Stimulated activated CD4-positive, alpha-beta T cell treated with anti-CD3 and anti-CD28 coated beads, Interleukin-15, amount 100 ng/mL, for 1 hour (primary cell): ENCODE results near the gene STK32C.
"Not testable (repeated sequence)": the region's sequence is repeated elsewhere in the genome, so short reads cannot be mapped to it uniquely, and the experiment has no call there.

Experiments
- DNase-seq, 2 donors: peaks; one replicate each; pipeline ENCODE4 v3.0.0-alpha.2; 2020; ENCODE audit warnings: low read depth in 1 of 2, low spot score in 1 of 2

The STK32C gene

DNA sequence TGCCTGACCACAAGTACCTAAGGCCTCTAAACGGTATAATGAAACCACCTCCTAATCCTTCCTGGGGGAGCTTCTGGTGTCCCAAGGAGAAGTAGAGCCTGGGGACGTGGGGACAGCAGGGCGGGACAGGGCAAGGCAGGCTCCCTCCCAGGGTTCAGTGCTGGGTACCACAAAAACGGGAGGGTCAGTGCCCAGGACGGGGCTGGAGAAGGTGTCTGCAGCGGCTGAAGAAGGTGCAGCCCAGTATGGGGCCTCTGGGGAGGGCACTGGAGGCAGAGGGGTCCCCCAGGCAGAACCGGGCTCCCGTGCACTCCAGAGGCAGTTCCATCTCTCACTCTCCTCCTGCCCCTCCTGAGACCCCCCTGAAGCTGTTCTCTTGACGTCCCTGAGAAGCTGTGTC, 74.8 kb downstream of the STK32C start:
- DNase-seq: no peak

DNA sequence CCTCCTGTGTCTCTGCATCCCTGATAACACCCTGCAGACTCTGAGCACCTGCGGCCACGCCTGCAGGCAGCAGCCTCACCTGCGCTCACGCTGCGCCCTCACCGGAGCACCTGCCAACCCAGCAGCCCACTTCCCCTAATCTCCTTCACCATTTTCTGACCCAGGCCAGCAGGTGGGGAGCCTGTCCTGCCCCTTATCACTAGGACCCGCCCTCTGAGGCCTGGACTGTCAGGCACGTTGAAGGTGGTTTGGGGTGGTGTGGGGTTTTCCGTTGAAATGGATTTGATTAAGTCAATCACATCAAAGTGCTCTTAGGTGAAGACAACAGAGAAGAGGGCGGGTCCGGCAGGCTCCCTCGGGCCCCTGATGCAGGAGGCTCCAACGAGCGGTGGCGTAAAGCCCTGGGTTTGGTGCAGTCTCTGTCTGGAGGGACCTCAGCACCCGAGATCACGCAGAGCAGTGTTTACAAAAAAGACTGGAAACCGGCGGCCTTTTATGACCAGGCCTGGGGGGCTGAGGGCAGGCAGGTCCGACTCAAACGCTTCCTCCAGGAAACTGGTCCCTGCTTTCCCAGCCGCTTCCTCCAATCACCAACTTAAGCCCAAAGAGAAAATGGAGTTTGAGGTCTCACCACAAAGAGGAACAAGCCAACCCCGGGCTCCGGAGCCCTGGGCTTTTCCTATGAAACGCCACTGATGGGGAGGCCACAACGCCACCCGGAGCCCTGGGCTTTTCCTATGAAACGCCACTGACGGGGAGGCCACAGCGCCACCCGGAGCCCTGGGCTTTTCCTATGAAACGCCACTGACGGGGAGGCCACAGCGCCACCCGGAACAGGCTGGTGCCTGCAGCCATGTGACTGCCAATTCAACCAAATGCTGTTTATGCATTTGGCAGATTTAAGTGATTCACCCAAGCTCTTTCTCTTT, 75.5 kb downstream of the STK32C start:
- DNase-seq: peak in 1 of 2 donors; percentile 5

DNA sequence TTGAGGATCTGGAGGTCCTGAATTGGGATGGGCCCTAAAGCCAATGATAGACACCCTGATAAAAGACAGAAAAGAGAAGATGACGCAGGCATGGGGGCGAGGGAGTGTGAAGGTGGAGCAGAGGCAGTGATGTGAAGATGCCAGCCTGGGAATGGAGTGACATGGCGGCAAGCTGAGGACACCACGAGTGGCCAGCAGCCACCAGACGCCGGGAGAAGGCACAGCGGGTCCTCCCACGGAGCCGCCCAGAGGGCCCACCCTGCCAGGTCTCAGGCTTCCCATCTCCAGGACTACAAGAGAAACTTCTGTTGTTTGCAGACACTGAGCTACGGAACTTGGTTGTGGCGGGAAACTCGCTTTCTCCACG, 76.1 kb downstream of the STK32C start:
- DNase-seq: no peak

DNA sequence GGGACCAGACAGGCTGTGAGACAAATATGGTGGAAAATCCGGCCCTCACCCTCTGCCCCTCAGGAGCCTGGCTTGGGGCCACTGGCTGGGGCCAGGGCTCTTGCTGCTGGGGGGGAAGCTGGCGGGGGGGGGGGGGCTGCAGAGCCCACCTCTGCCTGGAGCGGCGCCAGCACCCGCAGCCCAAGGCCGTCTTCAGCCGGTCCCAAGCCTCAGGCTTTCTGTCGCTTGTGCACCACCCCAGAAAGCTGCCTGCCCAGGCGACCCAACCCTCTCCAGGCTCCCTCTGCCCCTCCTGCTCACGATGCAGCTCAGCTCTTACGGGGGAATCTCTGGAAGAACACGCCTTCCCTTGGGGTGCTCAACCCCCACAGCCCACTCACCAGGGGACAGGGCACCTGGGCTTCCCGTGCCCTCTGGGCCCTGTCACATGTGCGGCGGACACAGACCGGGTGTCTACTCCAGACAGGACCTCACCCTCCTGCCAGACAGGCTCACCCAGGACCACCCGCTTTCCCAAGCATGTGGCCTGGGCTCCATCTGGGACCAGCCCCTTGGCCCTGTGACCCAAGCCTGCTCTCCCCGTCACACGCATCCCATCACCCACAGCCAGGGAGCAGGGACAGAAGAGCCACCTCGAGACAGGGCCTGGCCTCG, 77.1 kb downstream of the STK32C start:
- DNase-seq: no peak

DNA sequence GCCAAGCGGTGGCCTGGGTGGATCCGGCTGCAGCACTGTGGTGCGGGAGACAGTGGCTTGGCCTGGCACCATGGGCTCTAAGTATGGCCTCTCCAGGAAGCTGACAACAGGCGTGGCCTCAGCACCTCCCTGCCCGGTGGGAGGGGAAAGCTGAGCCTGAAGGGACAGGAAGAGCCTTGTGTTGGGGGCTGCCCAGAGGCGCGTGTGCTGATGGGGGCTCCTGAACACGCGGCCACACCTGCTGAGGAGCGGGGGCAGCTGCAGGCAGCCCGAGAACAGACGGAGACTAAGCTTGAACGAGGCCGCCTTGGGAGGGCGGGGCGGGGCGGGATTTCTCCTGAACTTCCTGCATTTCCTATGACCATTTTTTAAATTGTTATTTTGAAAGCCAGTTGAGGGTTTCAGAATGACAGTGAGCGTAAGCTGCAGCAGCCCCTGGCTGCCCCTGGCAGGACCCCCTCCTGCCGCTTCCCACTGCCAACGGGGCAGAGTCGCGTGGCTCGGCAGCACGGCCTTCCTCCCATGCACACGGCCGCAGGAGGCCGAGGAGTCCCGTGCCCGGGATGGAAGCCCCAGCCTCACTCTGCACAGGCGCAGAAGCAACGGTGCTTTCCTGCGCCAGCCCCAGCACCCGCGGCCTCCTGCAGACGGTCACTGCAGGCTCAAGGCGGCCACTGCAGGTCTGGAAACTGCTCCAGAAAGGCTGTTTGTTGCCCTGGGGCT, 77.8 kb downstream of the STK32C start:
- DNase-seq: peak in 1 of 2 donors; percentile 16

DNA sequence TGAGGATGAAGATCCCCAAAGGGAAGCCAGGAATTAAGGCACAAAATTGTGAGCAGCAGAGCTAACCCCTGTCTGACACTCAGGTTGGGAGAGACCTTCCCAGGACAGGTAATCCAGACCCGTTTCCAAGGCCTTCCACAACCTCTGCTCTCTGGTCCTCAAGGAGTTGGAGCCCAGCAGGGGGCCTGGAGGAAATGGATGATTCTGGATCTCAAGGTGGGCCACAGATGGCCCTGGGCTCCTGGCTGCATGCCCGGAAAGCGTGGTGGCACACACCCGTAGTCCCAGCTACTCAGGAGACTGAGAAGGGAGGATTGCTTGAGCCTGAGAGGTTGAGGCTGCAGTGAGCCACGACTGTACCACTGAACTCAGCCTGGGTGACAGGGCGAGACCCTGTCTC, 78.7 kb downstream of the STK32C start:
- no peak for DNase-seq

DNA sequence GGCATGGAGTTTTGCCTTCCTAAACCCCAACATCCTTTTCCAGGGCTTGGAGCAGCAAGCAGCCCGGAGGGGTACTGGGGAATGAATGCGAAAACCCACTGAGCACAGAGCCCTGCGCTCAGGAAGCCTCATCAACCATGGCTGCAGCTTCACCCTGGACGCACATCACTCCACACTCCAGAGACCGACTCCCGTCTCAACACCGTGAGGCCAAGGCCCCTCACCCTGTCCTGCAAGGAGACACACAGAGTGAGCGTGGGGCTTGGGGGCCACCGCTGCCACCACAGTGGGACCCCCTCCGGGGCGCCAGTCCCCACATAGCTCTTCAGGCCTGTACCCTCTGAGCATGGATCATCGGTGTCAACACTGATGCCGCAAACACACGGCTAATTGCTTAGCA, 79.1 kb downstream of the STK32C start:
- DNase-seq: no peak

DNA sequence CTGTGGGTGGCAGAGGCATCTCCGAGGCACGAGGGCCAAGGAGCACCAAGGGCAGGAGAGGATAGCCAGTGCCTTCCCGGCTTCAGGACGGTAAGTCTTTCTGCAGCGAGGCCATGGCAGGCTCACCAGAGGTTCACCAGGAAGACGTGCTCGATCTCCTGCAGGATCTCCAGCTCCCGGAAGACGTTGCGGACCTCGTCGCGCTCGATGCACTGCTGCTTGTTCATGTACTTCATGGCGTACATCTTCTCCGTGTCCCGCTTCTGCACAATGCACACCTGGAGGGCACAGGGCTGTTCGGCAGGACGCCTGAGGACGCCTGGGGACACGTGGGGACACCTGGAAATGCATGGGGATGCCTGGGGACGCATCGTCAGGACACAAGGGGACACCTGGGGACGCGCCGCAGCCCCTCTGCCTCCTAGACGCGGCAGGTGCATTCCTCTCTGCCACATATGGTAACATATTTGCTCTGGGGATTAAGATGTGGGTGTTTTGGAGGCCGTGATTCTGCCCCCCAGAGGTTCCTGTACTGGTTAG, 79.8 kb downstream of the STK32C start:
- no peak for DNase-seq

DNA sequence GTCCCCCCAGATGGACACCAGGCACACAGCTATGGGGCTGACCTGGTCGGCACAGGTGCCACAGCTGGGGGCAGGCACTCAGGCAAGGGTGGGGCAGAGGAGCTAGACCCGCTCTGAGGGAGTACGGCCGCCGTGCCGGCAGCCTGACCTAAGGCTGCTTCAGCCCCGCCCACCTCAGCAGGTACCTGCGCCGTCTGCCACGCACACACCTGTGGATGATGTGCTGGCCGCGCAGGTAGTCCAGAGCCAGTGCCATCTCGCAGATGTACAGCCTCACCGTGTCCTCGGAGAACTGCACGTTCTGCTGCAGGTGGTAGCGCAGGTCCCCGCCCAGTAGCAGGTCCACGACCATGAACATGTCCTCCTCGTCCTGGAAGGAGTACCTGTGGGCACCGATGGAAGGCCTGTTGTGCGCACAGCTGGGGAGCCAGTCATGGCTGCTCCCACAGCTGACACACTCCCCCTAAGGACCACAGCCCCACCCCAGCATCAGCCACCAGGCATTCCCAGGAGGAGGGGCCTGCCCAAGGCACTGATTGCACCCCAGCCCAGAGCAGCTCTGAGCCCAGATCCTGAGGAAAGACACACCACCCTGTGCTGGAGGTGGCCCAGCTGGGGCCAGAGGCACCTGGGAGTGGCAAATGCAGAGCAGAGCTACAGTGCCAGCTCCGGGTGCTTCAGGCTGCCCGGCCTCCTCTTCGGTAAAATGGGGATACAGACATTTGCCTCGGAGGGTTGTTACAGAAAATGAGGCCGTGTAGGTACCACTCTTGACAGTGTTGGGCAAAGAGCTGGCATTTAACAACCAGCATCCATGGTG, 81.0 kb downstream of the STK32C start:
- no peak for DNase-seq

DNA sequence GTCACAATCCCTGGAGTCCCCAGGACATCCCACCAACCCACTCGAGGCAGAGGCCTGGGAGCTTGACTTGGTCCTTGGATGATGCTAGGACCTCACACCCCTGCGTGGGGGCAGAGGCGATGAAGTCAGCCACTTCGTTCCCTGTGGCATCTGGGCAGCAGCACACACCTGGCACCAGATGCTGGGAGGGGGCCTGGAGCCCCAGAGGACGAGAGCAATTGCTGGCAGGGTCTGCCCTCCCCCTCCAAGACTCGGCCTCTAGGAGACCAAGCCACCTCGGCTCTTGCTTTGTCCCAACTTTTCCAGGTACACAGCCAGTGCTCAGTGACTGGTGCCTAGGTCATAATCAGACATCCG, 81.9 kb downstream of the STK32C start:
- no peak for DNase-seq

DNA sequence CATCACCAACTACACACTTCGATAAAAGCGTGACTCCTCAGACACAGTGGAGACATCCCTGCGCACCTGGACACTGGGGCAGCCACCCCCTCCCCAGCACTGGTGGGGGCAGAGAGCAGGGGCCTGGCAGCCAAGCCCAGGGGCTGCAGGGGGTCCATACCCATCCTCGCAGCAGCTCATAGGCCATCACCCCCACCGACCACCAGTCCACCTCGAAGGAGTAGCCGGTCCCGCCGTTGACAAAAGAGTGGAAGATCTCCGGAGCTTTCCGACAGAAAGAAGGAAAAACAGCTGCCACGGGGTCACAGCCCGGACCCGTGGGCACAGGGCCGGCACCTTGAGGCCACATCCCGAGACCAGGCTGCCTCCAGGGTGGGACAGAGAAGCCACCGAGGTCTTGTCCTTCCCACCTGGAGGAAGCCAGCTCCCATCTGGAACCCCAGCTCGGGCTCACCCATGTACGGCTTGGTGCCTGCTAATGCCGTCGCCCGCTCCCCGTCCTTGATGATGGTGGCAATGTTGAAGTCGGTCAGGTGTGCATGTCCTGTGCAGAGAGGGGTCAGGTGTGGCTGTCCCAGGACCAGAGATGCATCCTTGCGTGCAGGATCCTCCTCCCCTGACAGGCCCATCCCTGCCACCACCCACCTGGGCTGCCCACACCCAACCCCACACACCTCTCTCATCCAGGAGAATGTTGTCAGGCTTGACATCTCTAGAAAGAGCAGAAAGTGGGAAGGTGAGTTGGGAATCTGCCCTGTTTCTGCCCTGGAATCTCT, 82.5 kb downstream of the STK32C start:
- DNase-seq: no peak

DNA sequence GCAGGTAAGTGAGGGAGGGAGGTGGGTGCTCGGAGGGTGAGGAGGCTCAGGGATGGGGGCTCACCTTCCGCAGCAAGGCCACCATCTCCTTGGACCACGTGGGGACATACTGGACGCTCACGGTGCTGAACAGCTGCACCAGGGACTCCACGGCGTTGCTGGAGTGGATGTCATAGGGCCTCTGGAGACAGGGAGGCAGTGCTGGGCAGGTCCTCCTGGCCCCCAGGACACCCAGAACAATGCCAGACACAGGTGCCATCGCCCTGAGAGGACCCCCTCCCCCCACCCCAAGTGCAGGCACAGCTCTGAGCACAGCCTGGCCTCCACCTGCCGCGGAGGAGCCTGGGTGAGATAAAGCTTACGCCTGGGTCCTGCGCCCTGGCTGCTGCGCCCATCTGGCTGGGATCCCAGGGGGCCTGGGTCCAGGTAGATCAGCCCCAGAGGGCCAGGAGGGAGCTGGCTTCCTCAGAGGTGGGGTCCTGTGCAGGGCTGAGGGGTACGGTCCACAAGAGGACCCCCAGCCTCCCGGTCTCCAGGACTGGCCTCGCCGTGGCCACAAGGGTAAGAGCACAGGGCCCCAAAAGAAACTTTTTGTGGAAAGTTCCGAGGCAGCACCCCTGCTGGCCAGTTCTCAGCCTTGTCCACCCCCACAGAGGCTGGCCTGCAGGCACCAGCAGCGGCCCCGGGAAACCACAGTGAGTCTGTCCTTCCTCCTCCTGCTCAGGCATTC, 83.2 kb downstream of the STK32C start:
- DNase-seq: no peak

DNA sequence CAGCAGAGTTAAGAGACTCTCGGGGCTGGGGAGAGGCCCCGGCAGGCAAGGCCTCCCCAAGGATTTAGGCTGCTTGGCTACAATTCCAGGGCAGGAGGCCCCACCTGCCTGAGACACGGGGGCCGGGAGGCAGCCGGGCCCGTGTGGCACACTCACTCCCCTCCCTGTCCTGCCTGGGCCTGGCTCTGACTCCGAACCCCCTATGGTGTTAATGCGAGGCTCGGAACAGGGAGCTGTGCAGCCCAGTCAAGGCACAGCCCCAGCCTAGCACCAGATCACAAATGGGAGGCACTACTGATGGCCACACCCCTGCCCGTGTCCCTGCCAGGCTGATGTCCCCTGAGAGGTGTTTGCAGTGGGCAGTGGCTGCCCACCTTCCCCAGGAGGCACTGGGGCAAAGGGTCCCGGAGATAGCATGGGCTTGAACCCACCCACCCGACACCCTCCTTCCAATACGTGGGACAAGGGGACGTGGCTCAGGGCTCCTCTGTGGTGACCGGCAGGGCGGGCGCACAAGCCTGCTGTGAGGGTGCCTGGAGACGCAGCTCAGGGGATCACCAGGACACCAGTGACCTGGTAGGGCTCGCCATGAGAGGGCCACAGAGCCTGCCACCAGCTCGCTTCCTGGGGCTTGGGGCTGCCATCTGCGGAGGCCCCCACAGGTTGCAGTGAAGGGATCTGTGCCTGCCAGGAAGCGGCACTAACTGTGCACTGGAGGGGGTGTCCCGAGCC, 84.0 kb downstream of the STK32C start:
- DNase-seq: no peak

DNA sequence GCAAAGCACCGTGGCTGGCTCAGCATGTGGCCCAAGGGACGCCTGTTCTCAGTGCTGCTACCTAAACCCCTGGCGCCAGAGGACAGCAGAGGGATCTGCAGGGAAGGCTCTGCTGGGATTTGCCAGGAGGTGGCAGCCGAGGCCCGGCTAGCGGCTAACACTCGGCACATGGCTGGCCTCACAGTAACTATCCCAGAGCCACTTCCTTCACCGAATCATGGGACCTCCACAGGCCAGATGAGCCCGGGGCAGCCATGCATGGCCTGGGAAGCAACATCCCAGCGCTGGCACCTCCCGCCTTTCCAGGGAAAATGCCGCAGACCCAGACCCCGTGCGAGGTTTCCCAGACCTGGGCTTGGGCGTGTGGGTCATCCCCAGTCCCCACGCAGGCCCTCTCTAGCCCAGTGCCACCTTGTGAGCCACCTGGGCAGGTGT, 84.6 kb downstream of the STK32C start:
- DNase-seq: peak; percentile 16 to 53

DNA sequence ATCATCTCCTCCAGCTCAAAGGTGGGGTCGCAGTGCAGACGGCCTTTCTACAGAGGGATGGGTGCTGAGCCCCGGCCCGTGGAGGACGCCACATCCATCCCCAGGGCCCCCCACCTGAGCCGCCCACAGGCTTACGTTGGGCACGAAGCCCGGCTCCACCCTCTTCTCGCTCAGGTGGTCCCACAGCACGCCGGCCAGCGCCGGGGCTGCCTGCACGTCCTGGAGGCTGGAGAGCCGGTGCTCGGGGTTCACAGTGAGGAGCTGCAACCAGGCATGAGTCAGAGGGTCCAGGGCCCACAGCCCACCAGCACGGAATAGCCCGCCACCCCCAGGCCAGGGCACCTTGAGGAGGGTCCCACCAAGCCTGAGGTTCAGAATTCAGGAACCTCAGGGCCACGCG, 85.0 kb downstream of the STK32C start:
- DNase-seq: no peak

DNA sequence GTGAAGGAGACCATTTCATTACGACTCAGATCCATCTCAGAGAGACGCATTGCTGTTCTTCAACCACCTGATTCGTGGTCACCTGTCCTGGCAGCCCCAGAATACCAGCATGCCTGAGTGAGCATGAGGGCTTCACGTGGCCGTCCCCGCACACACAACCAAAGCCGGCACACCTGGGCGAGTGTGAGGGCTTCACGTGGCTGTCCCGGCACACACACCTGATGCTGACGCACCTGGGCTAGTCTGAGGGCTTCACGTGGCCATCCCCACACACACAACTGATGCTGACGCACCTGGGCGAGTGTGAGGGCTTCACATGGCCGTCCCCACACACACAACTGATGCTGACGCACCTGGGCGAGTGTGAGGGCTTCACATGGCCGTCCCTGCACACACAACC, 86.8 kb downstream of the STK32C start:
- DNase-seq: not testable (repeated sequence)

DNA sequence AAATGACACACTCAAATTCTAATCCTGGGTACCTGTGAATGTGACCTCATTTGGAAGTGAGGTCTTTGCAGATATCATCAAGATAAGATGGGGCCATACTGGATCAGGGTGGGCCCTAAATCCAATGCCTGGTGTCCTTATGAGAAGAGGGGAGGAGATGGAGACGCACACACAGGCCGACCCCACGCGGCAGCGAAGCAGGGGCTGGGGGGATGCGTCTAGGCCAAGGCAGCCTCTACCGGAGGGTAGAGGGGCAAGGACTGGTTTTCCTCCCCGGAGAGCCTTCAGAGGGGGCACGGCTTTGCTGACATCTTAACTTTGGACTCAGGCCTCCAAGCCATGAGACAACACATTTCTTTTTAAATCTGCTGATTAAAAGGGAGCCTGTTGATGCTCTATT, 87.7 kb downstream of the STK32C start:
- no peak for DNase-seq

DNA sequence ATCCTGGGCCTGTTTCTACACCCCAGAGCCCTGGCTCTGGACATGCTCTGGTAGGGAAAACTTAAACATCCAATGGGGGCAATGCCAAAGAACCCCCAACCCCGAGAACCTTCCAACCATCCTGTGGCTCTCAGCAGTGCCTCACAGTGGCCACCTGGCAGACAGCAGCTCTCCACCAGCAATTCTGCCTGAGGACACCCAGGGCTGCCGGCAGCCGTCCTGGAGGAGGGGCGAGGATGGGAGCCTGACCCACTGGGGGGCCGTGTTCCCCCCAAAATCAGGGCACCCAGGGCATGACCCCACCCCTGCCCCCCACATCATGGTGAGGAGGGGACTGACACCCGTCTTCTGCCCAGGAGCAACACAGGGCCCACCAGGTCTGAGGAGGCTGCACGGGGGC, 88.3 kb downstream of the STK32C start:
- DNase-seq: no peak

DNA sequence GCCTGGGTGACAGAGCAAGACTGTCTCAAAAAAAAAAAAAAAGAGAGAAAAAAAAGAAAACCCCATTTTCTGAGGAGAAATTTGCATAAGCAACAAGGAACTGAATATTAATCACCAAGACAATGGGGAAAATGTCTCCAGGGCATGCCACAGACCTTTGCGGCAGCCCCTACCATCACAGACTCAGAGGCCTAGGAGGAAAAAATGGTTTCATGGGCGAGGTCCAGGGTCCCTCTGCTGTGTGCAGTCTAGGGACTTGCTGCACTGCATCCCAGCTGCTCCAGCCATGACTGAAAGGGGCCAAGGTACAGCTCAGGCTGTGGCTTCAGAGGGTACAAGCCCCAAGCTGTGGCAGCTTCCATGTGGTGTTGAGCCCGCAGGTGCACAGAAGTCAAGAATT, 91.3 kb downstream of the STK32C start:
- DNase-seq: not testable (repeated sequence)
